ENCODE results near the gene KRTAP17-1. TPM values are rescaled to one million over a fixed set of nuclear protein-coding genes. Genes with fewer than 3 reads are reported as not detected.

KRTAP17-1 gene, protein sequence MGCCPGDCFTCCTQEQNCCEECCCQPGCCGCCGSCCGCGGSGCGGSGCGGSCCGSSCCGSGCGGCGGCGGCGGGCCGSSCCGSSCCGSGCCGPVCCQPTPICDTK
- not detected in 2 replicates for total RNA-seq

DNA sequence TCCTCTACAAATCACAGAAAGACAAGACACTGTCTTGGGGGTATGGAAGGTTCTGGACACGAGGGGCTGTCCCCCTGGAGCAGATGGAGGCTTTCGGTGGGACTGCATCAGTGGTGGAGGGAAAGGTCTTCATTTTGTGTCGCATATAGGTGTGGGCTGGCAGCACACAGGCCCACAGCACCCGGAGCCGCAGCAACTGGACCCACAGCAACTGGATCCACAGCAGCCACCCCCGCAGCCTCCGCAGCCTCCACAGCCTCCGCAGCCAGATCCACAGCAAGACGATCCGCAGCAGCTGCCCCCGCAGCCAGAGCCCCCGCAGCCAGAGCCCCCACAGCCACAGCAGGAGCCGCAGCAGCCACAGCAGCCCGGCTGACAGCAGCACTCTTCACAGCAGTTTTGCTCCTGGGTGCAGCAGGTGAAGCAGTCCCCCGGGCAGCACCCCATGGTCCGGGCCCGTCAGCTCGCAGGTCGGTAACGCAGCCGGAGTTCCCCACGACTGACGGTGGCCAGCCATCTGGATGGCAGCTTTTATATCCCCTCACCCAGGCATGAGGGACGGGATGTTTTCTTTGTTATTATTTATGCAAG, at the start of gene KRTAP17-1:
KRTAP17-1 (minus strand) TSS at position 507 of the 591 bp plus-strand sequence; CDS start at position 447, 60 bp downstream.

DNA sequence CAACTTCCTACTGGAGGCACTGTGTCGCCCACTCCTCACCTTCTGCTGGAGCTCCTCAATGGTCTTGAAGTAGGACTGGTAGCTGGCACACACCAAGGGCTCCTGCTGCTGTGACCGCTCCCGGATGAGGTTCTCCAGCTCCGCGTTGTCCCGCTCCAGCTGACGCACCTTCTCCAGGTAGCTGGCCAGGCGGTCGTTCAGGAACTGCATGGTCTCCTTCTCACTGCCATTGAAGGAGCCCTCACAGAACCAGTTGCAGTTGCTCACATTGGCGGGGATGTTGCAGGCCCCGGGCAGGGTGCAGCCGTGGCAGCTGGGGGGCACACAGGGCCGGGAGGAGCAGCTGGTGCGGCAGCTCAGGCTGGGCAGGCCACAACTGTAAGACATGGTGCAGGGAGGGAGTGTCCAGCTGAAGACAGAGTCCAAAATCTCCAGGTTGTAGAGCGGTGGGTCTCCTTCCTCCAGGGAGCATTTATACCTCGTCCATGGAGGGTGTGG, 34.9 kb upstream of the KRTAP17-1 start, which contains the start of gene KRT33A:
KRT33A (minus strand) TSS at position 448 of the 498 bp plus-strand sequence; CDS start at position 387, 61 bp downstream.

DNA sequence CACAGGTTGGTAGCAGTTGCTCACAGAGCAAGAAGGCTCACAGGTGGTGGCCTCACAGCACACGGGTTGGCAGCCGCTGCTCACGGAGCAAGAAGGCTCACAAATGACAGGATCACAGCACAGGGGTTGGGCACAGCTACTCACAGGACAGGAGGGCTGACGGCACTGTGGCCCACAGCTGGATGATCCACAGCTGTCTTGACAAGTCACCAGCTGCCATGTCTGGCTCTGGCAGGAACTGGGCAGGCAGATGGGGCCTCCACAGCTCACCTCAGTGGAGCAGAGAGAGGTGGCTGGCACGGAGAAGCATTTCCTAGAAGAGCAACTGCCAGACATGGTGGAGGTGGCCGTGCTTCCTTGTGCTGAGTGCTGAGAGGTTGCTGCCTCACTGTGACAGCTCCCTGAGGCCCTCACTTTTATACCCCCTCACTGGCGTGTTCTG, 6.6 kb downstream of the KRTAP17-1 start, which contains the start of gene KRTAP16-1:
KRTAP16-1 (minus strand) TSS at position 392 of the 442 bp plus-strand sequence; CDS start at position 336, 56 bp downstream.

DNA sequence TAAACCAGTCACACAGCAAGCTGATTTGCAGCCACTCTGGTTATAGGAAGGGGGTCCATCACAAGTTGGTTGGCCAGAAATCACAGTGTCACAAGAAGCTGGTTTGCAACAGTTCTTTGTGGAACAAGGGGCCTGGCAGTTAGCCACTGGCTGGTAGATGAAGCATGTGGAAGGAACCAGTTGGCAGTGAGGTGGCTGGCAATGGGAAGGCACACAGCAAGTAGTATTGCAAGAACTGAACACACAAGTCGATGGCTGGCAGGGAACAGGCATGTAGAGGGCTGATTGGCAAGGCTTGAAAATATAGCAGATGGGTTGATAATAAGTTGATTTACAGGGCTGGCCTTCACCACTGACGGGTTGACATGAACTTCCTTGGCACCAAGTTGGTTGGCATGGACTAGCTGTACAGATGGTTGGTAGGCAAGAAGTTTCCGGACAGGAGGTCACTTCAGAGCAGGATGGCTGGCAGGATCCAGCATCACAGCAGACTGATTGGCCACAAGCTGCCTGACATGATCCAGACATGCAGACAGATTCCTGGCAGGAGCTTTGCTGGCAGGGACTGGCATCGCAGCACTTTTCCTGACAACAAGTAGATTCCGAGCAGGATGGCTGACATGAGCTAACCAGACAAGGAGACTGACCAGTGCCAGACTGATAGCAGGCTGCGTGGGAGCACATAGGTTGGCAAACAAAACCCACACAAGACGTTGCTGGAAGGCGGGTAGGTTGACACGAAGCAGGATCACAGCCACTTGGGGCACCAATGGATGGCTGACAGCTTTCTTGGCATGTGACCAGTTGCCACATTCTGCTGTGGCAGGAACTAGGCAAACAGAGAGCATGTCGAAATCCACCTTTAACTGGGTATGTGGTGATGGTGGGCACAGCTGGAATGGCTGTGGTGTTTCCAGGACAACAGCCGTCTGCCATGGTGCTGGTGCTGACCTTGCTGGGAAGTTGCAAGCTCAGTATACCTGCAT, 13.3 kb downstream of the KRTAP17-1 start, which contains the start of gene KRTAP29-1:
KRTAP29-1 (minus strand) TSS at position 936 of the 986 bp plus-strand sequence; CDS start at position 936, 0 bp downstream.

DNA sequence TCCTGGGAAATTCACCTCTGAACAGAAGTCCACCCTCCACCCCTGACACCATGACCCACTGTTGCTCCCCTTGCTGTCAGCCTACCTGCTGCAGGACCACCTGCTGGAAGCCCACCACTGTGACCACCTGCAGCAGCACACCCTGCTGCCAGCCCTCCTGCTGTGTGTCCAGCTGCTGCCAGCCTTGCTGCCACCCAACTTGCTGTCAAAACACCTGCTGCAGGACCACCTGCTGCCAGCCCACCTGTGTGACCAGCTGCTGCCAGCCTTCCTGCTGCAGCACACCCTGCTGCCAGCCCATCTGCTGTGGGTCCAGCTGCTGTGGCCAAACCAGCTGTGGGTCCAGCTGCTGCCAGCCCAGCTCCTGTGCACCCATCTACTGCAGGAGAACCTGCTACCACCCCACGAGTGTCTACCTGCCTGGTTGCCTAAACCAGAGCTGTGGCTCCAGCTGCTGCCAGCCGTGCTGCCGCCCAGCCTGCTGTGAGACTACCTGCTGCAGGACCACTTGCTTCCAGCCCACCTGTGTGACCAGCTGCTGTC, 39.8 kb downstream of the KRTAP17-1 start, which contains the start of gene KRTAP9-7:
KRTAP9-7 (plus strand) TSS at position 51 of the 543 bp plus-strand sequence; CDS start at position 51, 0 bp downstream.

DNA sequence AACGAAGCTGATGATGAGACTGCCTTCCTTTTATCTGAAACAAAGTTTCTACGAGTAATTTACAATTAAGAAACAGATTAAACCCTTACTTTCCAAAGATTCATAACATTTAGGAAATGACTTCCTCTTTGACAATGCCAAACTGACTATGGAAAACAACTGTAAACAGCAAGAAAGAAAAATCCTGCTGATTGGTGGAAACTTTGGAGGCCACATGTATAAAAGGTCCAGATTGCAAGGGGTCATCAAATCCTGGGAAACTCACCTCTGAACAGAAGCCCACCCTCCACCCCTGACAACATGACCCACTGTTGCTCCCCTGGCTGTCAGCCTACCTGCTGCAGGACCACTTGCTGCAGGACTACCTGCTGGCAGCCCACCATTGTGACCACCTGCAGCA, 50.4 kb downstream of the KRTAP17-1 start, which contains the start of gene KRTAP9-6:
KRTAP9-6 (plus strand) TSS at position 301 of the 400 bp plus-strand sequence; CDS start at position 301, 0 bp downstream.

Other genes starting within 250 kb of the KRTAP17-1 start
- gene KRTAP2-4, start 249.8 kb downstream of the KRTAP17-1 start, total RNA-seq: not detected in 2 replicates
- gene KRTAP4-7, start 231.6 kb downstream of the KRTAP17-1 start, total RNA-seq: not detected in 2 replicates
- gene KRTAP4-8, start 217.6 kb downstream of the KRTAP17-1 start, total RNA-seq: not detected in 2 replicates
- not detected in 2 replicates for gene KRTAP4-16, start 213.5 kb downstream of the KRTAP17-1 start, total RNA-seq
- gene KRTAP4-9, start 210.3 kb downstream of the KRTAP17-1 start, total RNA-seq: not detected in 2 replicates
- gene KRTAP4-11, start 197.3 kb downstream of the KRTAP17-1 start, total RNA-seq: not detected in 2 replicates
- gene KRTAP4-12, start 191.5 kb downstream of the KRTAP17-1 start, total RNA-seq: not detected in 2 replicates
- gene KRTAP4-6, start 175.2 kb downstream of the KRTAP17-1 start, total RNA-seq: not detected in 2 replicates
- gene KRTAP4-5, start 165.9 kb downstream of the KRTAP17-1 start, total RNA-seq: not detected in 2 replicates
- not detected in 2 replicates for gene KRTAP4-4, start 155.0 kb downstream of the KRTAP17-1 start, total RNA-seq
- gene KRTAP4-3, start 147.5 kb downstream of the KRTAP17-1 start, total RNA-seq: not detected in 2 replicates
- gene KRTAP4-2, start 137.5 kb downstream of the KRTAP17-1 start, total RNA-seq: not detected in 2 replicates
- not detected in 2 replicates for gene KRTAP4-1, start 130.8 kb downstream of the KRTAP17-1 start, total RNA-seq
- not detected in 2 replicates for gene KRTAP9-1, start 125.8 kb downstream of the KRTAP17-1 start, total RNA-seq
- gene KRTAP9-2, start 89.1 kb downstream of the KRTAP17-1 start, total RNA-seq: not detected in 2 replicates
- gene KRTAP9-3, start 83.3 kb downstream of the KRTAP17-1 start, total RNA-seq: not detected in 2 replicates
- gene KRTAP9-8, start 77.7 kb downstream of the KRTAP17-1 start, total RNA-seq: not detected in 2 replicates
- gene KRTAP9-4, start 66.0 kb downstream of the KRTAP17-1 start, total RNA-seq: not detected in 2 replicates
- not detected in 2 replicates for gene KRTAP9-9, start 60.3 kb downstream of the KRTAP17-1 start, total RNA-seq
- gene KRTAP9-6, start 50.3 kb downstream of the KRTAP17-1 start, total RNA-seq: not detected in 2 replicates
- gene KRTAP9-7, start 40.0 kb downstream of the KRTAP17-1 start, total RNA-seq: not detected in 2 replicates
- gene KRTAP29-1, start 12.9 kb downstream of the KRTAP17-1 start, total RNA-seq: not detected in 2 replicates
- not detected in 2 replicates for gene KRTAP16-1, start 6.4 kb downstream of the KRTAP17-1 start, total RNA-seq
- gene KRT33A, start 35.1 kb upstream of the KRTAP17-1 start, total RNA-seq: not detected in 2 replicates
- gene KRT33B, start 54.1 kb upstream of the KRTAP17-1 start, total RNA-seq: not detected in 2 replicates
- gene KRT34, start 66.6 kb upstream of the KRTAP17-1 start, total RNA-seq: not detected in 2 replicates
- not detected in 2 replicates for gene KRT31, start 81.9 kb upstream of the KRTAP17-1 start, total RNA-seq
- not detected in 2 replicates for gene KRT37, start 108.9 kb upstream of the KRTAP17-1 start, total RNA-seq
- not detected in 2 replicates for gene KRT38, start 125.3 kb upstream of the KRTAP17-1 start, total RNA-seq
- gene KRT32, start 151.7 kb upstream of the KRTAP17-1 start, total RNA-seq: 0.16 TPM in 1 of 2 replicates, not detected in the other
- not detected in 2 replicates for gene KRT35, start 165.4 kb upstream of the KRTAP17-1 start, total RNA-seq
- gene KRT36, start 174.2 kb upstream of the KRTAP17-1 start, total RNA-seq: not detected in 2 replicates
- gene KRT13, start 189.9 kb upstream of the KRTAP17-1 start, total RNA-seq: 0.17 TPM in 1 of 2 replicates, not detected in the other
- gene KRT15, start 203.2 kb upstream of the KRTAP17-1 start, total RNA-seq: 0.63 and 1.2 TPM in 2 replicates
- gene KRT19, start 212.6 kb upstream of the KRTAP17-1 start, total RNA-seq: 70.2 and 109 TPM in 2 replicates

All from bronchial smooth muscle cell (primary cell).